Spleen (tissue), 11 donors: ENCODE data around the gene PALM3. TPM values are rescaled to one million over a fixed set of nuclear protein-coding genes. Genes with fewer than 3 reads are reported as not detected.

Experiments used
- DNase-seq: peaks from one replicate; pipeline ENCODE4 v3.0.0-alpha.2; 2020
- H3K27ac ChIP-seq, 8 donors: fragments of 200-600 bp; sonication (generic) in 7 of 8; 1 replicate in 4 of 8; 2 replicates in 4 of 8; pipeline versions ENCODE4 v1.5.0 to v1.8.0; 2016 to 2021; ENCODE audit warnings: inconsistent platforms in 4 of 8, mild to moderate bottlenecking in 4 of 8, moderate library complexity in 1 of 8
- H3K27me3 ChIP-seq, 7 donors: fragments of 200-600 bp; sonication (generic) in 6 of 7; replicated peaks in 1 of 7; 1 replicate in 4 of 7; 2 replicates in 3 of 7; pipeline versions ENCODE4 v1.5.0 to v1.8.0; 2016 to 2021; ENCODE audit warnings: inconsistent platforms in 3 of 7, mild to moderate bottlenecking in 1 of 7
- H3K36me3 ChIP-seq, 6 donors: fragments of 200-600 bp; sonication (generic) in 5 of 6; 1 replicate in 4 of 6; 2 replicates in 2 of 6; pipeline versions ENCODE4 v1.5.0 to v1.8.0; 2016 to 2021; ENCODE audit warnings: inconsistent platforms in 2 of 6
- H3K4me1 ChIP-seq, 6 donors: fragments of 200-600 bp; sonication (generic) in 5 of 6; 1 replicate in 3 of 6; 2 replicates in 3 of 6; pipeline versions ENCODE4 v1.5.0 to v1.8.0; 2016 to 2021; ENCODE audit warnings: inconsistent platforms in 3 of 6
- H3K4me3 ChIP-seq, 8 donors: fragments of 200-600 bp; sonication (generic) in 7 of 8; 1 replicate in 4 of 8; 2 replicates in 4 of 8; pipeline versions ENCODE4 v1.5.0 to v1.8.0; 2016 to 2021; ENCODE audit warnings: inconsistent platforms in 4 of 8, mild to moderate bottlenecking in 4 of 8, moderate library complexity in 2 of 8
- H3K9me3 ChIP-seq, 8 donors: fragments of 200-600 bp; sonication (generic) in 7 of 8; 1 replicate in 4 of 8; 2 replicates in 4 of 8; pipeline versions ENCODE4 v1.5.0 to v1.8.0; 2016 to 2021; ENCODE audit warnings: inconsistent platforms in 4 of 8
- POLR2A ChIP-seq, 3 donors: fragments of 450-650 bp; IDR thresholded peaks; one replicate each; pipeline ENCODE4 v1.5.1; 2017; ENCODE audit warnings: antibody characterized with exemption in 3 of 3, mild to moderate bottlenecking in 1 of 3
- POLR2AphosphoS5 ChIP-seq, 3 donors: sonication (generic); formaldehyde crosslinking; IDR thresholded peaks; one replicate each; pipeline ENCODE4 v1.5.1; 2017; ENCODE audit warnings: antibody characterized with exemption in 3 of 3
- WGBS, 5 donors: extraction: QIAGEN DNeasy Blood & Tissue Kit in 3 of 5; methylation state at CpG; one replicate each; pipeline versions ENCODE4 v1.1.5 to v1.1.7; 2013 to 2018; 5-methylcytosine and 5-hydroxymethylcytosine counted together
- intact Hi-C: fragments of 100-400 bp; cut with DNase I; formaldehyde crosslinking; loops from one replicate; pipeline ENCODE4 v1.15.0; 2023; ENCODE audit warnings: low total_unique reads
- polyA plus RNA-seq, 3 donors: library from polyadenylated mRNA; stranded (reverse); fragments of 200-250 nt; gene quantifications; one replicate each; pipeline ENCODE4 v1.2.1, GENCODE V29; 2013
- total RNA-seq, 7 donors: library from RNA; depleted of rRNA in 3 of 7; stranded (reverse); fragments of >200 nt in 3 of 7; fragmentation: NEBNext Ultra II Directional in 4 of 7; extraction: Animal tissue kit (Norgen Biotek cat#: 25700) in 4 of 7; gene quantifications; one replicate each; pipeline versions ENCODE4 v1.1.0 to v1.2.1, GENCODE V29; 2016 to 2021
- TF ChIP-seq, protein P1 (sequence below), 11 experiments: fragments of 200-600 bp in 7 of 11; fragments of 450-650 bp in 4 of 11; sonication (generic) in 4 of 11; IDR thresholded peaks in 8 of 11; conservative IDR thresholded peaks in 3 of 11; 1 replicate in 7 of 11; 2 replicates in 4 of 11; pipeline versions ENCODE4 v1.4.0 to v1.8.0; 2016 to 2021; ENCODE audit warnings: antibody characterized with exemption in 11 of 11, inconsistent platforms in 4 of 11, mild to moderate bottlenecking in 1 of 11
- donor health status: healthy with polysubstance abuse.
- donor health status: DM: no; HTN: no; CAD: no; lungs with moderate emphysema.
- donor health status: DM: no; HTN: no; CAD: no.
- donor health status: Bipolar disorder and iron deficiency.
- donor health status: healthy.
- donor health status: DM: no; HTN: no; CAD: no.
- donor health status: DM: yes; HTN: yes; CAD: no.

The PALM3 gene
- total and polyA plus RNA-seq, 10 donors, result 0.02 to 0.32 (median 0.05) TPM; not detected in 7

DNA sequence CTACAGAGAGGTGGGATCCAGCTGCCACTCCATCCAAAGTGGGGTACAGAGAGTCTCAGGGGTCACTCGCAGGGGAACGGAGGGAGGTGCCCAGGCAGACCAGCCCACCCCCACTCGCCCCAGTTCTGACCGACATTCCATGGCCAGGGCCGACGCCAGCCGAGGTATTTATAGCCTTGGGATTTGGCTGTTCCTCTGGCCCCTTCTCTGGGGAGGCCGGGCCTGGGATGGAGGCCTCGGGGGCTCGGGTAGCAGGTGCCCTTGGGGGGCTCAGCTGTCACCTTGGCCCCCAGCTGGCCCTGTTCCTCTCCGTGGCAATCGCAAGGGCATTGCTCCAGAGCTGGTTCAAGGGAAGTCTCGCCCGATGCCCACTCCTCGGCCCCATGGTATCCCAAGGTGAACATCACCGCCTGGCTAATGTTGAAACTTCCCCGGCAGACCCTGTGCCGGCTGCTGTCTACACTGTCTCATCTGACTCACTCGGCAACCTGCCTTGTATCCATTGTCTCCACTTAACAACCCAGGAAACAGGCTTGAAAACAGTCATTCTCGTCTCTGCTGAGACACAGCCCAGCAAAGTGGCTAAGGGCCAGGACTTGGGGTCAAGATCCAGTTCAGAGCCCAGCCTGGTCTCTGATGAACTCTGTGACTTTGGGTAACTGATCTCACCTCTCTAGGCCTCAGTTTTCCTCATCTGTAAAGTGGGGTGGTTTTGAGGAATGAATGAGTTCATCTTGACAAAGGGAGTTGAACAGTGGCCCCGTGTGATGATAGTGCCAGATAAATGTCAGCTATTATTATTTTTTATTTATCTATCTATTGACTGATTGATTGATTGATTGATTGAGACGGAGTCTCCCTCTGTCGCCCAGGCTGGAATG, 45.9 kb upstream of the PALM3 start:
- H3K4me1 ChIP-seq, result peaks cover 8 to 70% (median 39%) of the 10 kb centered on the region in 6 donors
- DNase-seq, result no peak
- TF ChIP-seq POLR2AphosphoS5 (IDR thresholded peaks at IDR 0.05), result peak in 2 of 3 donors; percentile 31 to 49
- TF ChIP-seq, protein P1, sequence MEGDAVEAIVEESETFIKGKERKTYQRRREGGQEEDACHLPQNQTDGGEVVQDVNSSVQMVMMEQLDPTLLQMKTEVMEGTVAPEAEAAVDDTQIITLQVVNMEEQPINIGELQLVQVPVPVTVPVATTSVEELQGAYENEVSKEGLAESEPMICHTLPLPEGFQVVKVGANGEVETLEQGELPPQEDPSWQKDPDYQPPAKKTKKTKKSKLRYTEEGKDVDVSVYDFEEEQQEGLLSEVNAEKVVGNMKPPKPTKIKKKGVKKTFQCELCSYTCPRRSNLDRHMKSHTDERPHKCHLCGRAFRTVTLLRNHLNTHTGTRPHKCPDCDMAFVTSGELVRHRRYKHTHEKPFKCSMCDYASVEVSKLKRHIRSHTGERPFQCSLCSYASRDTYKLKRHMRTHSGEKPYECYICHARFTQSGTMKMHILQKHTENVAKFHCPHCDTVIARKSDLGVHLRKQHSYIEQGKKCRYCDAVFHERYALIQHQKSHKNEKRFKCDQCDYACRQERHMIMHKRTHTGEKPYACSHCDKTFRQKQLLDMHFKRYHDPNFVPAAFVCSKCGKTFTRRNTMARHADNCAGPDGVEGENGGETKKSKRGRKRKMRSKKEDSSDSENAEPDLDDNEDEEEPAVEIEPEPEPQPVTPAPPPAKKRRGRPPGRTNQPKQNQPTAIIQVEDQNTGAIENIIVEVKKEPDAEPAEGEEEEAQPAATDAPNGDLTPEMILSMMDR (IDR thresholded peaks at IDR 0.05 in 8 of 11, conservative IDR thresholded peaks at IDR 0.05 in 3 of 11), result no peak
- TF ChIP-seq POLR2A (IDR thresholded peaks at IDR 0.05), result no peak
- no peaks in the 10 kb centered on the region for H3K27me3 ChIP-seq
- peaks cover 0 to 75% (median 41%) of the 10 kb centered on the region in 6 donors for H3K36me3 ChIP-seq
- intact Hi-C loops, result no loop called here
- H3K9me3 ChIP-seq, result no peaks in the 10 kb centered on the region
- peak overlapping the region in 7 of 8 donors; percentile 42 to 73 (median 64) for H3K27ac ChIP-seq
- WGBS, 5 donors, result 72 to 83% (median 75%) methylated on average over 15 to 23 of the region's 23 CpGs
- H3K4me3 ChIP-seq, result no peak overlapping the region

DNA sequence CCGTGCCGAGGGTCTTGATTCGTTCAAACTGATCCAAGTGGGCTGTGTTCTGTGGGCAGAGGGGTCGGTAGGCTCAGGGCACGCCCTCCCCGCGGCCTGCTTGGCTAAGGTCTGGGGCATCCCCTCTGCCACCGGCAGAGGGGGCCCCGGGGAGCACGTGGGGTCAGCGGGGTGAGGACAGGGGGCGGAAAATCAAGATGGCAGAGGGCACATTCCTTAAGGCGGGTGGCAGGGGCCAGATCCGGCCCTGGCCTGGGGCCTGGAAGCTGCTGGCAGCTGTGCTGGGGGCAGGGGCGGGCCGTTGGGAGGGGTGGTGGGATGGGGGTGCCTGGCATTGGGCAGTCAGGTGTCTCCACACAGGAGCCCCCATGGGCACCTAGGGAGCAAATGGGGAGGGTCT, 45.0 kb upstream of the PALM3 start:
- H3K4me1 ChIP-seq, result peaks cover 5 to 70% (median 38%) of the 10 kb centered on the region in 6 donors
- H3K9me3 ChIP-seq, result no peaks in the 10 kb centered on the region
- DNase-seq, result no peak
- intact Hi-C loops, result no loop called here
- peak overlapping the region in 6 of 8 donors; percentile 41 to 73 (median 66) for H3K27ac ChIP-seq
- no peak overlapping the region for H3K4me3 ChIP-seq
- H3K27me3 ChIP-seq, result no peaks in the 10 kb centered on the region
- no peak for TF ChIP-seq POLR2A (IDR thresholded peaks at IDR 0.05)
- TF ChIP-seq POLR2AphosphoS5 (IDR thresholded peaks at IDR 0.05), result no peak
- TF ChIP-seq, protein P1 (IDR thresholded peaks at IDR 0.05 in 8 of 11, conservative IDR thresholded peaks at IDR 0.05 in 3 of 11), result no peak
- 77 to 94% (median 84%) methylated on average over 12 to 16 of the region's 16 CpGs for WGBS, 5 donors
- peaks cover 0 to 83% (median 51%) of the 10 kb centered on the region in 6 donors for H3K36me3 ChIP-seq

DNA sequence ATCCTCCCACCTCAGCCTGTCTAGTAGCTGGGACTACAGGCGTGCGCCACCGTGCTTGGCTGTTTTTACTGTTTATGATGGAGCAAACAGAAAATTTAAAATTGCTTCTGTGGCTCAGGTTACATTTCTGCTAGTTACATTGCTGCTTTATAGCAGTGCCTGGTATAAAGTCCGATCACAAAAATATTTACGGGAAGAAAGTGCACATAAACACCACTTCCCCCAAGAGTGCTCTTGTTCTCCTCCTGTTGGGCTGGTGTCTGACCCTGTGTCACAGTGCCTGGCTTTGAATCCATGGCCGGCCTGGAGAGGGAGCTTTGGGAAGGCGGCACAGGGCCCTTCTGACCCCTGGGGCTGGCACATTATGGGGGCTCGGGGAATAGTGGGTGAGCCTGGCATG, 43.8 kb upstream of the PALM3 start:
- no peak overlapping the region for H3K4me3 ChIP-seq
- H3K27ac ChIP-seq, result peak overlapping the region in 2 of 8 donors; percentile 16 to 50
- H3K9me3 ChIP-seq, result no peaks in the 10 kb centered on the region
- H3K4me1 ChIP-seq, result peaks cover 5 to 64% (median 35%) of the 10 kb centered on the region in 6 donors
- no peaks in the 10 kb centered on the region for H3K27me3 ChIP-seq
- no peak for DNase-seq
- H3K36me3 ChIP-seq, result peaks cover 0 to 89% (median 61%) of the 10 kb centered on the region in 6 donors
- WGBS, 5 donors, result 87 to 96% (median 90%) methylated on average over 8 of the region's 8 CpGs
- intact Hi-C loops, result no loop called here
- TF ChIP-seq, protein P1 (IDR thresholded peaks at IDR 0.05 in 8 of 11, conservative IDR thresholded peaks at IDR 0.05 in 3 of 11), result no peak
- TF ChIP-seq POLR2A (IDR thresholded peaks at IDR 0.05) (no peak), POLR2AphosphoS5 (IDR thresholded peaks at IDR 0.05) (no peak)

DNA sequence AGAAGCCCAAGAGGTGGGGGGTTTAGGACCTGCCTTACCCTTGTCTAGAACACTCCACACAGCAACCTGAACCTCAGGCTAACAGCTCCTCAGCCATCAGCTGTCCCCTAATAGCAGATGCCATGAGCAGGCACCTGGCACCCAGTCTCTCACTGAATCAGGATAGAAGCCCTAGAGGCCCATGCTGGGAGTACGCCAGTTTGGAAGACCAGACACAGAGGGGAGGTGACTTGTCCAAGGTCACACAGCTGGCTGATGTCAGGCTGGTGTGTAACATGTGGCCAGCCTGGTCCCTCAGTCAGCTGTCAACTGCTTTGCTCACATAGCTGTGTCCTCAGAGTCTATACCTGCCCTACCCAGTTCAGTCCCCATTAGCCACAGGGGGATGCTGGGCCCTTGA, 41.4 kb upstream of the PALM3 start:
- Histone ChIP-seq H3K27me3 (no peaks in the 10 kb centered on the region), H3K36me3 (peaks cover 0 to 100% (median 78%) of the 10 kb centered on the region in 6 donors), H3K9me3 (no peaks in the 10 kb centered on the region), H3K4me1 (peaks cover 5 to 43% (median 30%) of the 10 kb centered on the region in 6 donors), H3K27ac (peak overlapping the region in 5 of 8 donors; percentile 8 to 65 (median 28)), H3K4me3 (no peak overlapping the region)
- WGBS, 5 donors, result 73 to 95% (median 85%) methylated on average over 1 of the region's 1 CpG
- no peak for DNase-seq
- intact Hi-C loops, result no loop called here
- TF ChIP-seq POLR2A (IDR thresholded peaks at IDR 0.05), result no peak
- TF ChIP-seq, protein P1 (IDR thresholded peaks at IDR 0.05 in 8 of 11, conservative IDR thresholded peaks at IDR 0.05 in 3 of 11), result no peak
- TF ChIP-seq POLR2AphosphoS5 (IDR thresholded peaks at IDR 0.05), result no peak
